SIG-M5 (cell line): ENCODE data around the gene UBE2I.
"Not testable (repeated sequence)": the region's sequence is repeated elsewhere in the genome, so short reads cannot be mapped to it uniquely, and the experiment has no call there.

ENCODE experiments used
- DNase-seq: peaks from one replicate; lab custom pipeline; 2025; lab: John Stamatoyannopoulos, UW

UBE2I gene

GRCh38 chr16:1314399-1315068 lies 5.1 kb downstream of the UBE2I start:
- no peak for DNase-seq

- DNase-seq, result no peak
These were observed 5.9 kb downstream of the UBE2I start for GRCh38 chr16:1315081-1316032.

- no peak for DNase-seq
These were observed 6.6 kb downstream of the UBE2I start for GRCh38 chr16:1316033-1316405.

- no peak for DNase-seq
These were observed 8.2 kb downstream of the UBE2I start for GRCh38 chr16:1317479-1318267.

GRCh38 chr16:1318268-1318545 lies 8.8 kb downstream of the UBE2I start:
- DNase-seq, result no peak

GRCh38 chr16:1319041-1319440 lies 9.6 kb downstream of the UBE2I start:
- no peak for DNase-seq

- DNase-seq, result no peak
These were observed 10.7 kb downstream of the UBE2I start for GRCh38 chr16:1320097-1320496.

GRCh38 chr16:1320658-1321240 lies 11.3 kb downstream of the UBE2I start:
- no peak for DNase-seq

GRCh38 chr16:1322407-1322806 lies 13.0 kb downstream of the UBE2I start:
- DNase-seq, result no peak

GRCh38 chr16:1323296-1324239 lies 14.1 kb downstream of the UBE2I start:
- DNase-seq, result no peak

GRCh38 chr16:1324286-1324826 lies 14.9 kb downstream of the UBE2I start:
- no peak for DNase-seq

- DNase-seq, result no peak
These were observed 15.8 kb downstream of the UBE2I start for GRCh38 chr16:1325261-1325660.

GRCh38 chr16:1325673-1326371 lies 16.4 kb downstream of the UBE2I start:
- DNase-seq, result no peak

GRCh38 chr16:1326391-1326790 lies 17.0 kb downstream of the UBE2I start:
- DNase-seq, result no peak

- DNase-seq, result no peak
These were observed 17.6 kb downstream of the UBE2I start for GRCh38 chr16:1326946-1327618.

GRCh38 chr16:1327619-1327947 lies 18.1 kb downstream of the UBE2I start:
- no peak for DNase-seq

- DNase-seq, result not testable (repeated sequence)
These were observed 18.7 kb downstream of the UBE2I start for GRCh38 chr16:1328136-1328535.

- DNase-seq, result not testable (repeated sequence)
These were observed 19.5 kb downstream of the UBE2I start for GRCh38 chr16:1328961-1329360.

- no peak for DNase-seq
These were observed 21.0 kb downstream of the UBE2I start for GRCh38 chr16:1330260-1330914.
